Glutamatergic neuron (in vitro differentiated cells): ENCODE measurements around the gene KCNH5. TPM values are rescaled to one million over a fixed set of nuclear protein-coding genes. Genes with fewer than 3 reads are reported as not detected.

ENCODE experiments used
- DNase-seq: peaks from one replicate; pipeline ENCODE4 v3.0.0; 2022
- H3K27ac Mint-ChIP-seq: one replicate; pipeline ENCODE4 v1.8.0; 2020; ENCODE audit warnings: mild to moderate bottlenecking, mixed read lengths, inconsistent platforms; ENCODE audit not compliant: unreplicated experiment
- H3K27me3 Mint-ChIP-seq: one replicate; pipeline ENCODE4 v1.8.0; 2020; ENCODE audit warnings: mild to moderate bottlenecking, moderate library complexity, mixed read lengths, inconsistent platforms; ENCODE audit not compliant: unreplicated experiment
- H3K36me3 Mint-ChIP-seq: one replicate; pipeline ENCODE4 v1.8.0; 2020; ENCODE audit warnings: mild to moderate bottlenecking, mixed read lengths, inconsistent platforms; ENCODE audit not compliant: unreplicated experiment
- H3K4me1 Mint-ChIP-seq: one replicate; pipeline ENCODE4 v1.8.0; 2020; ENCODE audit warnings: mild to moderate bottlenecking, low read depth, mixed read lengths, inconsistent platforms; ENCODE audit not compliant: unreplicated experiment
- H3K4me3 Mint-ChIP-seq: one replicate; pipeline ENCODE4 v1.8.0; 2020; ENCODE audit warnings: mild to moderate bottlenecking, mixed read lengths, inconsistent platforms; ENCODE audit not compliant: unreplicated experiment
- H3K9me3 Mint-ChIP-seq: one replicate; pipeline ENCODE4 v1.8.0; 2020; ENCODE audit warnings: mild to moderate bottlenecking, moderate library complexity, mixed read lengths, inconsistent platforms; ENCODE audit not compliant: unreplicated experiment
- CTCF ChIP-seq: fragments of 200-600 bp; sonication (generic); IDR thresholded peaks from one replicate; pipeline ENCODE4 v1.5.0; 2021; ENCODE audit not compliant: partially characterized antibody, unreplicated experiment
- long read RNA-seq: library from polyadenylated mRNA; unstranded; transcript quantifications from one replicate; pipeline ENCODE4 v2.0.0, GENCODE V29; 2020; ENCODE audit not compliant: unreplicated experiment
- total RNA-seq: library from RNA; stranded (reverse); fragmentation: NEBNext Ultra II Directional; extraction: Animal tissue kit (Norgen Biotek cat#: 25700); gene quantifications from one replicate; pipeline ENCODE4 v1.2.1, GENCODE V29; 2021; ENCODE audit not compliant: unreplicated experiment

KCNH5 gene
- total RNA-seq, result 0.32 TPM
- long read RNA-seq, result 0 reads

GRCh38 chr14:63045234-63045611 is at the start of gene KCNH5:
Gene KCNH5, minus strand, starts transcription at chr14:63045458. Its CDS starts 272 bp downstream, at chr14:63045186.
- no peaks in the 10 kb centered on the region for H3K36me3 Mint-ChIP-seq
- no peak for TF ChIP-seq CTCF
- H3K4me3 Mint-ChIP-seq, result peak within 1 kb of the TSS; percentile 86
- H3K27me3 Mint-ChIP-seq, result peaks cover 6% of the 10 kb centered on the region
- peaks cover 1% of the 10 kb centered on the region for H3K9me3 Mint-ChIP-seq
- peak within 1 kb of the TSS; percentile 46 for H3K27ac Mint-ChIP-seq
- H3K4me1 Mint-ChIP-seq, result no peaks in the 10 kb centered on the region
- DNase-seq, result peak; percentile 81

GRCh38 chr14:63091394-63091996 is 46.2 kb upstream of the KCNH5 start:
- Mint-ChIP-seq H3K4me3 (no peak overlapping the region), H3K4me1 (no peaks in the 10 kb centered on the region), H3K9me3 (no peaks in the 10 kb centered on the region), H3K27me3 (no peaks in the 10 kb centered on the region), H3K36me3 (no peaks in the 10 kb centered on the region), H3K27ac (no peak overlapping the region)
- TF ChIP-seq CTCF, result peak; percentile 21
- no peak for DNase-seq

- Mint-ChIP-seq H3K9me3 (no peaks in the 10 kb centered on the region), H3K27ac (no peak overlapping the region), H3K27me3 (no peaks in the 10 kb centered on the region), H3K4me3 (no peak overlapping the region), H3K36me3 (no peaks in the 10 kb centered on the region), H3K4me1 (no peaks in the 10 kb centered on the region)
- no peak for DNase-seq
- TF ChIP-seq CTCF, result no peak
These were observed 43.6 kb upstream of the KCNH5 start for GRCh38 chr14:63088865-63089264.

GRCh38 chr14:63078569-63078968 is 33.3 kb upstream of the KCNH5 start:
- no peak overlapping the region for H3K4me3 Mint-ChIP-seq
- no peaks in the 10 kb centered on the region for H3K4me1 Mint-ChIP-seq
- H3K9me3 Mint-ChIP-seq, result no peaks in the 10 kb centered on the region
- no peaks in the 10 kb centered on the region for H3K27me3 Mint-ChIP-seq
- H3K36me3 Mint-ChIP-seq, result no peaks in the 10 kb centered on the region
- no peak for DNase-seq
- no peak for TF ChIP-seq CTCF
- no peak overlapping the region for H3K27ac Mint-ChIP-seq

GRCh38 chr14:63076488-63076887 is 31.2 kb upstream of the KCNH5 start:
- no peak overlapping the region for H3K27ac Mint-ChIP-seq
- H3K9me3 Mint-ChIP-seq, result no peaks in the 10 kb centered on the region
- no peaks in the 10 kb centered on the region for H3K27me3 Mint-ChIP-seq
- H3K4me1 Mint-ChIP-seq, result no peaks in the 10 kb centered on the region
- no peak for TF ChIP-seq CTCF
- DNase-seq, result no peak
- H3K4me3 Mint-ChIP-seq, result no peak overlapping the region
- H3K36me3 Mint-ChIP-seq, result no peaks in the 10 kb centered on the region
